PC-3 (cell line): ENCODE data around the gene STIL. TPM values are rescaled to one million over a fixed set of nuclear protein-coding genes. Genes with fewer than 3 reads are reported as not detected.
A peak's percentile ranks its signal among the peaks of the same experiment; 100 is the strongest.
"Not testable (repeated sequence)": the region's sequence is repeated elsewhere in the genome, so short reads cannot be mapped to it uniquely, and the experiment has no call there.

Source experiments
- ATAC-seq: fragments of 200-7000 bp; cut with Tn5 transposase; 2 replicates; pipeline ENCODE4 v1.9.1; 2020; ENCODE audit warnings: mild to moderate bottlenecking, moderate library complexity
- BruUV-seq: library from RNA; stranded (reverse); fragments of 400-500 nt; replicated peaks from 2 replicates; lab custom pipeline; 2021; lab: Mats Ljungman, UMichigan
- CTCF ChIA-PET: fragments of 300-600 bp; sonication (Branson Sonifier 250); formaldehyde crosslinking; loops from one replicate; lab custom pipeline; 2022; ENCODE audit warnings: antibody characterized with exemption; lab: Charles Lee
- POLR2A ChIA-PET: fragments of 300-600 bp; sonication (Branson Sonifier 250); formaldehyde crosslinking; loops from one replicate; lab custom pipeline; 2022; ENCODE audit warnings: antibody characterized with exemption; ENCODE audit not compliant: unreplicated experiment; lab: Charles Lee
- DNase-seq: peaks from one replicate; pipeline ENCODE4 v3.0.0-alpha.2; 2015
- H2AFZ ChIP-seq: fragments of 300-600 bp; sonication (generic); 2 replicates; pipeline ENCODE4 v1.6.0; 2016; ENCODE audit warnings: antibody characterized with exemption, low read length
- H3F3A ChIP-seq: fragments of 300-600 bp; sonication (generic); one replicate; pipeline ENCODE4 v1.6.0; 2017; ENCODE audit warnings: antibody characterized with exemption, low read length, control low read depth, mild to moderate bottlenecking; ENCODE audit not compliant: unreplicated experiment
- H3K27ac ChIP-seq: fragments of 300-600 bp; sonication (generic); 2 replicates; pipeline ENCODE4 v1.5.1; 2016; ENCODE audit warnings: mild to moderate bottlenecking, low read length
- H3K27me3 ChIP-seq: fragments of 300-600 bp; sonication (generic); 2 replicates; pipeline ENCODE4 v1.6.1; 2016; ENCODE audit warnings: low read length, mixed read lengths
- H3K36me3 ChIP-seq: fragments of 300-600 bp; sonication (generic); 2 replicates; pipeline ENCODE4 v1.6.1; 2016; ENCODE audit warnings: low read depth, mixed run types, low read length, mixed read lengths
- H3K4me1 ChIP-seq: fragments of 300-600 bp; sonication (generic); 2 replicates; pipeline ENCODE4 v1.5.1; 2016; ENCODE audit warnings: low read length; ENCODE audit not compliant: insufficient read depth
- H3K4me2 ChIP-seq: fragments of 300-600 bp; sonication (generic); 2 replicates; pipeline ENCODE4 v1.6.0; 2016; ENCODE audit warnings: low read length
- H3K4me3 ChIP-seq: fragments of 300-600 bp; sonication (generic); 2 replicates; pipeline ENCODE4 v1.5.1; 2016; ENCODE audit warnings: mild to moderate bottlenecking, low read length, mixed read lengths
- H3K79me2 ChIP-seq: fragments of 300-600 bp; sonication (generic); 2 replicates; pipeline ENCODE4 v1.6.1; 2017; ENCODE audit warnings: low read length, mixed read lengths
- H3K9ac ChIP-seq: fragments of 300-600 bp; sonication (generic); 2 replicates; pipeline ENCODE4 v1.6.0; 2016; ENCODE audit warnings: mild to moderate bottlenecking, low read length
- H3K9me2 ChIP-seq: fragments of 300-600 bp; sonication (generic); replicated peaks from 2 replicates; pipeline ENCODE4 v1.6.1; 2016; ENCODE audit warnings: mixed run types, low read length, mixed read lengths
- H3K9me3 ChIP-seq: fragments of 300-600 bp; sonication (generic); 2 replicates; pipeline ENCODE4 v1.6.1; 2016; ENCODE audit warnings: low read length, mixed read lengths
- H4K20me1 ChIP-seq: fragments of 300-600 bp; sonication (generic); 2 replicates; pipeline ENCODE4 v1.6.1; 2016; ENCODE audit warnings: low read length, mixed read lengths
- CTCF ChIP-seq: fragments of 300-600 bp; sonication (generic); conservative IDR thresholded peaks from 2 replicates; pipeline ENCODE4 v1.5.1; 2017; ENCODE audit warnings: antibody characterized with exemption, low read depth, mild to moderate bottlenecking, low read length
- EZH2 ChIP-seq: fragments of 300-600 bp; sonication (generic); IDR thresholded peaks from one replicate; pipeline ENCODE4 v1.6.1; 2017; ENCODE audit warnings: antibody characterized with exemption, mild to moderate bottlenecking, low read length; ENCODE audit not compliant: unreplicated experiment
- EZH2phosphoT487 ChIP-seq: fragments of 300-600 bp; sonication (generic); IDR thresholded peaks from 2 replicates; pipeline ENCODE4 v1.6.1; 2018; ENCODE audit warnings: mild to moderate bottlenecking, antibody characterized with exemption, low read length, borderline replicate concordance
- intact Hi-C: fragments of 100-400 bp; cut with micrococcal nuclease; formaldehyde crosslinking; loops from 2 replicates; pipeline ENCODE4 v1.9.0; 2023
- total RNA-seq: library from RNA; depleted of rRNA; stranded (reverse); fragments of >200 nt; gene quantifications from 2 replicates; pipeline ENCODE4 v1.2.3, GENCODE V29; 2014

The STIL gene
- total RNA-seq, 1 experiment from 2014 or later, result 32.0 TPM

DNA sequence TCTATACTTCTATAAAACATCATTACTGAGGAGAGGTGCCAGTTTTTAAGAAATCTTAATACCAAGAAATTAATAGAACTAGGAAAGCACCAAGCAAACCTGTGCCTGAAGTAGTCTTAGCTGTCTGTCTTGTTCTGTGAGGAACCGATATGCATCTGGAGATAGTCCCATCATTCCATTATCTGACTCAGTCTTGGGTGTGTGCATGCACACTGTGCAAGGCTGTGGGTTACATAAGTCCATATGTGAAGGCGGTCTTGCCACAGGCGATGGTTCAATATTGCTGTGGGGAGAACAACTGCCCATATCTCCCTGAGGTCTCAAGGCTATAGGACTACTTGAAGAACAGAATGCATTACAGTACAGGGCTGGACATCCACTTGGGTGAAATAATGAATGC lies 33.8 kb downstream of the STIL start:
- intact Hi-C loops, result no loop called here
- DNase-seq, result no peak
- Histone ChIP-seq H3K27ac (no peak overlapping the region), H3K79me2 (peaks cover 46% of the 10 kb centered on the region), H4K20me1 (no peaks in the 10 kb centered on the region), H3F3A (no peaks in the 10 kb centered on the region), H3K9me3 (no peaks in the 10 kb centered on the region), H2AFZ (no peak overlapping the region), H3K4me3 (no peak overlapping the region), H3K4me1 (no peaks in the 10 kb centered on the region), H3K9ac (no peak overlapping the region), H3K9me2 (no peaks in the 10 kb centered on the region), H3K27me3 (no peaks in the 10 kb centered on the region), H3K36me3 (peaks cover 52% of the 10 kb centered on the region), H3K4me2 (no peak overlapping the region)
- POLR2A ChIA-PET, result no interaction called here
- CTCF ChIA-PET, result no interaction called here
- no peak for ATAC-seq
- no peak for TF ChIP-seq CTCF
- no peak for TF ChIP-seq EZH2
- no TSS peak for BruUV-seq

DNA sequence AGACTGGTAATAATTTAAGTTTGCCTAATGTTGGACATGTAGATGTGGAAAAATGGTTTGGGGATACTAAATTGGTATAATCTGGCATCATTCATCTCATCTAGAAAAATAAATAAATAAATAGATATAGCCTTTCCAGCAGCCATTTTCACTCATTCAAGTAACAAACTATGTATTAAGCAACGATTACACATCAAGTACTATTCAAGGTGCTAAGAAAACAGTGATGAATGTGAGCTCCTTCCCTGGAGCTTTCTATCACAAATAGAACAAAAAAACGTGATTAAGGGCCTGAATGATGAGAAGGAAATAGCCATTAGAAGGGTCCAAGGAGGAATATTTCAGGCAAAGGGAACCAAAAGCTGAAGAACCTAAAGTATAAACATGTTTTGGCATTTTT lies 37.1 kb downstream of the STIL start:
- ChIA-PET POLR2A (interaction anchor here (0.6 kb wide), 1 partner anchor 1161 kb away, joined by 3 read pairs; no protein-coding TSS in a partner anchor), CTCF (interaction anchor here (0.7 kb wide), 1 partner anchor 114 kb away, joined by 3 read pairs; no protein-coding TSS in a partner anchor)
- Histone ChIP-seq H3K4me1 (no peaks in the 10 kb centered on the region), H3K4me3 (no peak overlapping the region), H3K27ac (no peak overlapping the region), H3K4me2 (no peak overlapping the region), H3K27me3 (no peaks in the 10 kb centered on the region), H3K36me3 (peaks cover 48% of the 10 kb centered on the region), H3K9me3 (no peaks in the 10 kb centered on the region), H3K9ac (no peak overlapping the region), H3F3A (no peaks in the 10 kb centered on the region), H2AFZ (no peak overlapping the region), H3K79me2 (peaks cover 61% of the 10 kb centered on the region), H4K20me1 (no peaks in the 10 kb centered on the region), H3K9me2 (no peaks in the 10 kb centered on the region)
- intact Hi-C loops, result no loop called here
- DNase-seq (no peak), ATAC-seq (no peak)
- TF ChIP-seq EZH2 (no peak), EZH2phosphoT487 (no peak), CTCF (no peak)
- BruUV-seq, result no TSS peak

GRCh38 chr1:47275811-47276210 lies 38.1 kb downstream of the STIL start:
- ATAC-seq, result peak; percentile 15; the same call in 1 of the 2 replicates
- intact Hi-C loops, H3K27ac ChIP-seq, H3F3A ChIP-seq, H3K9me2 ChIP-seq, H3K4me3 ChIP-seq, H3K9ac ChIP-seq, H4K20me1 ChIP-seq, POLR2A ChIA-PET, CTCF ChIA-PET, H2AFZ ChIP-seq, H3K27me3 ChIP-seq, DNase-seq, BruUV-seq, H3K9me3 ChIP-seq, H3K4me1 ChIP-seq, H3K4me2 ChIP-seq: not testable (repeated sequence)
- H3K79me2 ChIP-seq, result peaks cover 61% of the 10 kb centered on the region
- H3K36me3 ChIP-seq, result peaks cover 42% of the 10 kb centered on the region

- H3K27ac ChIP-seq, H3K4me3 ChIP-seq, CTCF ChIA-PET, H3K9me2 ChIP-seq, POLR2A ChIA-PET, intact Hi-C loops, H2AFZ ChIP-seq, H3K27me3 ChIP-seq, H3F3A ChIP-seq, DNase-seq, H3K79me2 ChIP-seq, H4K20me1 ChIP-seq, ATAC-seq, H3K9ac ChIP-seq, H3K4me2 ChIP-seq, H3K4me1 ChIP-seq, H3K9me3 ChIP-seq, BruUV-seq: not testable (repeated sequence)
- peaks cover 31% of the 10 kb centered on the region for H3K36me3 ChIP-seq
Measured at GRCh38 chr1:47265529-47265928, 48.4 kb downstream of the STIL start.
